ENCODE measurements around the gene ZFP36L2. TPM values are rescaled to one million over a fixed set of nuclear protein-coding genes. Genes with fewer than 3 reads are reported as not detected.

The ZFP36L2 gene
- total and polyA plus RNA-seq, 2 donors (not counting 1 experiment from before 2014, with no cell fraction given) = 16.7 to 26.7 TPM

DNA sequence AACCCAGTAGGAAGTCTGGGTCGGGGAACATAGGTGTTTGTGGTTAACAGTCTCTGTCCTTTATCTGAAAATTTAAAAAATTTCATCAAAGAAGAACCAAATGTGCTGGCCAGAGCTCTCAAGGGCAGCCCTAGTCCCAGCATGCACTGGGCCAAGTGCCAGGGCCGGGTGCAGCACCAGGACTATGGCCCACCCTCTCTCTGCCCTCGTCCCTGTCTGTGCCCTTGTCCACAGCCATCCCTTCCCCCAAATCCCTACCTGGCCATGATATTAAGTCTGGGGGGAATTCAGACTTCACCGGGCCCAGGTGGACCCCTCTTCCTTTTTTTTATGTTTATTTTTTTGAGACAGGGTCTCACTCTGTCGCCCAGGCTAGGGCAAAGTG lies 14.4 kb upstream of the ZFP36L2 start:
- Histone ChIP-seq H3K9me3 (ENCODE audit: control insufficient read depth, insufficient read depth, low read depth, low read length) (no peaks in the 10 kb centered on the region), H4K20me1 (ENCODE audit: control insufficient read depth, extremely low read depth, insufficient read depth, low read length) (no peaks in the 10 kb centered on the region), H2AFZ (ENCODE audit: low read length) (no peak overlapping the region), H3K4me2 (ENCODE audit: extremely low read depth, insufficient read depth, low read length) (no peak overlapping the region), H3K4me1 (ENCODE audit: control insufficient read depth, extremely low read depth, insufficient read depth, low read length) (no peaks in the 10 kb centered on the region), H3K27me3 (ENCODE audit: control insufficient read depth, insufficient read depth, low read length) (no peaks in the 10 kb centered on the region), H3K4me3 (replicated peaks in 1 of 4; ENCODE audit: control extremely low read depth in 1 of 4, insufficient read depth in 1 of 4, low read depth in 3 of 4, low read length in 4 of 4) (no peak overlapping the region), H3K36me3 (ENCODE audit: control insufficient read depth, insufficient read depth, low read length) (no peaks in the 10 kb centered on the region), H3K27ac (ENCODE audit: insufficient read depth, low read length) (no peak overlapping the region), H3K79me2 (ENCODE audit: control insufficient read depth, insufficient read depth, low read length) (no peaks in the 10 kb centered on the region), H3K9ac (ENCODE audit: insufficient read depth, low read length) (no peak overlapping the region)
- no peak for DNase-seq (ENCODE audit: low read depth in 2 of 2)
- no peak for TF ChIP-seq EZH2 (IDR thresholded peaks at IDR 0.05; ENCODE audit: low read length, missing control alignments)
- TF ChIP-seq, protein P1, sequence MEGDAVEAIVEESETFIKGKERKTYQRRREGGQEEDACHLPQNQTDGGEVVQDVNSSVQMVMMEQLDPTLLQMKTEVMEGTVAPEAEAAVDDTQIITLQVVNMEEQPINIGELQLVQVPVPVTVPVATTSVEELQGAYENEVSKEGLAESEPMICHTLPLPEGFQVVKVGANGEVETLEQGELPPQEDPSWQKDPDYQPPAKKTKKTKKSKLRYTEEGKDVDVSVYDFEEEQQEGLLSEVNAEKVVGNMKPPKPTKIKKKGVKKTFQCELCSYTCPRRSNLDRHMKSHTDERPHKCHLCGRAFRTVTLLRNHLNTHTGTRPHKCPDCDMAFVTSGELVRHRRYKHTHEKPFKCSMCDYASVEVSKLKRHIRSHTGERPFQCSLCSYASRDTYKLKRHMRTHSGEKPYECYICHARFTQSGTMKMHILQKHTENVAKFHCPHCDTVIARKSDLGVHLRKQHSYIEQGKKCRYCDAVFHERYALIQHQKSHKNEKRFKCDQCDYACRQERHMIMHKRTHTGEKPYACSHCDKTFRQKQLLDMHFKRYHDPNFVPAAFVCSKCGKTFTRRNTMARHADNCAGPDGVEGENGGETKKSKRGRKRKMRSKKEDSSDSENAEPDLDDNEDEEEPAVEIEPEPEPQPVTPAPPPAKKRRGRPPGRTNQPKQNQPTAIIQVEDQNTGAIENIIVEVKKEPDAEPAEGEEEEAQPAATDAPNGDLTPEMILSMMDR (conservative IDR thresholded peaks at IDR 0.05 in 1 of 2, IDR thresholded peaks at IDR 0.05 in 1 of 2; ENCODE audit: low read depth in 1 of 2, low read length in 2 of 2) = no peak

DNA sequence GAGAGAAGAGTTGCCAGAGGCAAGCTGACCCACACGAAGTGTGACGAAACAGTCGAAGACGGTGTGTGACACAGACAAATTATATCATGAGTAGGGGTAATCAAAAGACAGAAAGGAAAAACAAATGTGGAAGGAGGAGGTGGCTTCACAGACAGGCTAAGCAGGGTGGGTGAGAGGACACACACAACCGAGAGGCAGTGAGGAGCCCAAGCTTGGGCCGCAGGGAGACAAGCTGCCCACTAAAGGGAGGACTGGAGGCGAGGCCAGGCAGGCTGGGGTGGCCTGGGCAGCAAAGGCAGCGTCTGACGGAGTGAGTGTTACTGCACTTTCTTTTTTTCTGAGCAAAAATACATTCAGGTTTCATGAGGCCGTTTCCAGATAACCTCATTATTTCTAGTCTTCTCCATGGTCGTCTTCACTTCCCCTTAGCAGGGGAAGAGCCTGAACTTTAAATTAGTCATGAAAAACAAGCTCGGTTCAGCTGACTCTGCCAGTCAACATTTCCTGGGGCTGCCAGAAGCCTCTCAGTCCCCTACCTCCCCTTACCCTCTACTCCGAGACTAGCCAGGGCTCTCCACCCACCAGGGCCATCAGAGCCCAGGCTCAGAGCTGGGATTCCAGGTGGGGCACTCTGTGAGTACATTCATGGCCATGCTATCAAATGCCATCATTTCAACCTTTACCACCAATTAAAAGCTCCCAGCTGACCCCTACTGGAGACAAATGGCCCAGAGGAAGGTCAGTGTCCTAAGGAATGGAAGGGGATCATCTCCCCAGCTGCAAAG lies 13.8 kb upstream of the ZFP36L2 start:
- no peak for TF ChIP-seq EZH2 (IDR thresholded peaks at IDR 0.05; ENCODE audit: low read length, missing control alignments)
- TF ChIP-seq, protein P1 (conservative IDR thresholded peaks at IDR 0.05 in 1 of 2, IDR thresholded peaks at IDR 0.05 in 1 of 2; ENCODE audit: low read depth in 1 of 2, low read length in 2 of 2) = peak in 1 of 2 donors; percentile 14
- no peak for DNase-seq (ENCODE audit: low read depth in 2 of 2)
- Histone ChIP-seq H3K4me1 (ENCODE audit: control insufficient read depth, extremely low read depth, insufficient read depth, low read length) (no peaks in the 10 kb centered on the region), H3K4me2 (ENCODE audit: extremely low read depth, insufficient read depth, low read length) (no peak overlapping the region), H4K20me1 (ENCODE audit: control insufficient read depth, extremely low read depth, insufficient read depth, low read length) (no peaks in the 10 kb centered on the region), H3K9ac (ENCODE audit: insufficient read depth, low read length) (no peak overlapping the region), H3K36me3 (ENCODE audit: control insufficient read depth, insufficient read depth, low read length) (no peaks in the 10 kb centered on the region), H3K79me2 (ENCODE audit: control insufficient read depth, insufficient read depth, low read length) (no peaks in the 10 kb centered on the region), H3K27ac (ENCODE audit: insufficient read depth, low read length) (no peak overlapping the region), H2AFZ (ENCODE audit: low read length) (no peak overlapping the region), H3K27me3 (ENCODE audit: control insufficient read depth, insufficient read depth, low read length) (no peaks in the 10 kb centered on the region), H3K4me3 (replicated peaks in 1 of 4; ENCODE audit: control extremely low read depth in 1 of 4, insufficient read depth in 1 of 4, low read depth in 3 of 4, low read length in 4 of 4) (no peak overlapping the region), H3K9me3 (ENCODE audit: control insufficient read depth, insufficient read depth, low read depth, low read length) (no peaks in the 10 kb centered on the region)

DNA sequence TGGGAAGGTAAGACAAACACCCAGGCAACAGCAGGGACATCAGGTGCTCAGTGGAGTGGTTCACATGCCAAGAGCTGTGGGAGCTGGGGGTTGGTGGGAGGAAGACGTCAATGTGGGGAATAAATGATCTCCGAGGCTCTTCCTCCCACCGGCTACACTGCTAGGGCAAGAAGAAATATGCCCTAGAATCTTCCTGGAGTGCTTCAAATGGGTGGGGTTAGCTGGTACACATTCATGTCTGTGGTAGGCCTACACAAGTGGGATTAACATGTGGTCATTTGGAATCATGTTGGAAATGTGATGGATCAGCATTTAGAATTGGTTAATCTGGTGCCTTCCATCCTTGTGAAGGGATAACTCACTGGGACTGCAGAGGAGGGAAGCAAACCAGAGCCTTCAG lies 12.4 kb upstream of the ZFP36L2 start:
- TF ChIP-seq, protein P1 (conservative IDR thresholded peaks at IDR 0.05 in 1 of 2, IDR thresholded peaks at IDR 0.05 in 1 of 2; ENCODE audit: low read depth in 1 of 2, low read length in 2 of 2) = no peak
- no peak for TF ChIP-seq EZH2 (IDR thresholded peaks at IDR 0.05; ENCODE audit: low read length, missing control alignments)
- H2AFZ ChIP-seq (ENCODE audit: low read length) = no peak overlapping the region

More for the DNA sequence above, 12.4 kb upstream of the ZFP36L2 start:
- Histone ChIP-seq H3K4me3 (replicated peaks in 1 of 4; ENCODE audit: control extremely low read depth in 1 of 4, insufficient read depth in 1 of 4, low read depth in 3 of 4, low read length in 4 of 4) (no peak overlapping the region), H3K27ac (ENCODE audit: insufficient read depth, low read length) (no peak overlapping the region), H3K4me2 (ENCODE audit: extremely low read depth, insufficient read depth, low read length) (no peak overlapping the region), H3K9me3 (ENCODE audit: control insufficient read depth, insufficient read depth, low read depth, low read length) (no peaks in the 10 kb centered on the region), H3K79me2 (ENCODE audit: control insufficient read depth, insufficient read depth, low read length) (no peaks in the 10 kb centered on the region), H3K9ac (ENCODE audit: insufficient read depth, low read length) (no peak overlapping the region), H3K4me1 (ENCODE audit: control insufficient read depth, extremely low read depth, insufficient read depth, low read length) (no peaks in the 10 kb centered on the region), H3K36me3 (ENCODE audit: control insufficient read depth, insufficient read depth, low read length) (no peaks in the 10 kb centered on the region), H4K20me1 (ENCODE audit: control insufficient read depth, extremely low read depth, insufficient read depth, low read length) (no peaks in the 10 kb centered on the region), H3K27me3 (ENCODE audit: control insufficient read depth, insufficient read depth, low read length) (no peaks in the 10 kb centered on the region)
- DNase-seq (ENCODE audit: low read depth in 2 of 2) = peak in 1 of 2 donors; percentile 12

Data from fibroblast of lung (primary cell).